Mucosa of descending colon (tissue), 3 donors: Measurements from ENCODE around the gene RIBC2. TPM values are rescaled to one million over a fixed set of nuclear protein-coding genes. Genes with fewer than 3 reads are reported as not detected.

Source experiments
- ATAC-seq: fragments of 200-7000 bp; cut with Tn5 transposase; one replicate; pipeline ENCODE4 v1.9.1; 2020; ENCODE audit warnings: mild to moderate bottlenecking, moderate library complexity
- DNase-seq, 3 donors: peaks; one replicate each; pipeline ENCODE4 v3.0.0-alpha.2; 2020
- H3K36me3 ChIP-seq: fragments of 200-600 bp; one replicate; pipeline ENCODE4 v1.8.0; 2021; ENCODE audit warnings: low read depth, mild to moderate bottlenecking
- H3K4me1 ChIP-seq: fragments of 200-600 bp; one replicate; pipeline ENCODE4 v1.8.0; 2021; ENCODE audit warnings: low read depth, mild to moderate bottlenecking
- H3K4me3 ChIP-seq: fragments of 200-600 bp; one replicate; pipeline ENCODE4 v1.8.0; 2021; ENCODE audit warnings: mild to moderate bottlenecking
- H3K9me3 ChIP-seq: fragments of 200-600 bp; one replicate; pipeline ENCODE4 v1.8.0; 2021; ENCODE audit warnings: mild to moderate bottlenecking
- intact Hi-C, 2 donors: fragments of 100-400 bp; cut with DNase I in 1 of 2; cut with micrococcal nuclease in 1 of 2; formaldehyde crosslinking; loops; one replicate each; pipeline versions ENCODE4 v1.11.0 to v1.11.1; 2022; cut with DNase I, micrococcal nuclease
- total RNA-seq, 3 donors: library from RNA; stranded (reverse); fragmentation: NEBNext Ultra II Directional in 2 of 3; extraction: Animal tissue kit (Norgen Biotek cat#: 25700) in 2 of 3; gene quantifications; one replicate each; pipeline versions ENCODE4 v1.2.1 to v1.2.4, GENCODE V29; 2021 to 2023
- TF ChIP-seq, protein P1 (sequence below): fragments of 200-600 bp; IDR thresholded peaks from one replicate; pipeline ENCODE4 v1.8.0; 2022; ENCODE audit warnings: antibody characterized with exemption, mild to moderate bottlenecking
- donor health status: DM: no; HTN: no; CAD: no; lungs with moderate emphysema.
- donor health status: DM: no; HTN: no; CAD: no.
- donor health status: DM: no; HTN: yes; CAD: no.

RIBC2 gene
- total RNA-seq, 3 donors from 2014 or later: 0.41 to 2.6 (median 1.6) TPM

DNA sequence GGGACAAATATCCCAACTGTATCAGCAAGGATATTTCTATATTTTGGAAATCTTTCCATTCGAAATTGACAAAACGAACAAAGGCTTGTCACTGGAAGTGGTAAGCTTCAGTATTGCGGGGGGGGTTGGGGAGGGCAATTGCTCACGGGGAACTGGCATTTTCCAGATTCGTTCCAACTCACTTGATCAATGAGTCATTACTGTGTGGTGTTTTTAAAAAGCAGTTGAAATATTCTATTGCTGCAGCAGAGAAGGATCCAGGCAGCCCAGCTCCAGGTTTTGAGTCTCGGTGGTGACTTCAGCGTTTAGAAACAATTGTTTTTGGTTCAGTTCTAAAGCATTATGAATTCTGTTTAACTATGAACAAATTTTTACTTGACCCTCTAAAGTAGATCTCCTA is 55.4 kb downstream of the RIBC2 start:
- Histone ChIP-seq H3K4me3 (no peak overlapping the region), H3K36me3 (no peaks in the 10 kb centered on the region), H3K9me3 (no peaks in the 10 kb centered on the region), H3K4me1 (no peaks in the 10 kb centered on the region)
- DNase-seq (no peak), ATAC-seq (no peak)
- intact Hi-C loops: no loop called here
- TF ChIP-seq, protein P1, sequence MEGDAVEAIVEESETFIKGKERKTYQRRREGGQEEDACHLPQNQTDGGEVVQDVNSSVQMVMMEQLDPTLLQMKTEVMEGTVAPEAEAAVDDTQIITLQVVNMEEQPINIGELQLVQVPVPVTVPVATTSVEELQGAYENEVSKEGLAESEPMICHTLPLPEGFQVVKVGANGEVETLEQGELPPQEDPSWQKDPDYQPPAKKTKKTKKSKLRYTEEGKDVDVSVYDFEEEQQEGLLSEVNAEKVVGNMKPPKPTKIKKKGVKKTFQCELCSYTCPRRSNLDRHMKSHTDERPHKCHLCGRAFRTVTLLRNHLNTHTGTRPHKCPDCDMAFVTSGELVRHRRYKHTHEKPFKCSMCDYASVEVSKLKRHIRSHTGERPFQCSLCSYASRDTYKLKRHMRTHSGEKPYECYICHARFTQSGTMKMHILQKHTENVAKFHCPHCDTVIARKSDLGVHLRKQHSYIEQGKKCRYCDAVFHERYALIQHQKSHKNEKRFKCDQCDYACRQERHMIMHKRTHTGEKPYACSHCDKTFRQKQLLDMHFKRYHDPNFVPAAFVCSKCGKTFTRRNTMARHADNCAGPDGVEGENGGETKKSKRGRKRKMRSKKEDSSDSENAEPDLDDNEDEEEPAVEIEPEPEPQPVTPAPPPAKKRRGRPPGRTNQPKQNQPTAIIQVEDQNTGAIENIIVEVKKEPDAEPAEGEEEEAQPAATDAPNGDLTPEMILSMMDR: no peak

DNA sequence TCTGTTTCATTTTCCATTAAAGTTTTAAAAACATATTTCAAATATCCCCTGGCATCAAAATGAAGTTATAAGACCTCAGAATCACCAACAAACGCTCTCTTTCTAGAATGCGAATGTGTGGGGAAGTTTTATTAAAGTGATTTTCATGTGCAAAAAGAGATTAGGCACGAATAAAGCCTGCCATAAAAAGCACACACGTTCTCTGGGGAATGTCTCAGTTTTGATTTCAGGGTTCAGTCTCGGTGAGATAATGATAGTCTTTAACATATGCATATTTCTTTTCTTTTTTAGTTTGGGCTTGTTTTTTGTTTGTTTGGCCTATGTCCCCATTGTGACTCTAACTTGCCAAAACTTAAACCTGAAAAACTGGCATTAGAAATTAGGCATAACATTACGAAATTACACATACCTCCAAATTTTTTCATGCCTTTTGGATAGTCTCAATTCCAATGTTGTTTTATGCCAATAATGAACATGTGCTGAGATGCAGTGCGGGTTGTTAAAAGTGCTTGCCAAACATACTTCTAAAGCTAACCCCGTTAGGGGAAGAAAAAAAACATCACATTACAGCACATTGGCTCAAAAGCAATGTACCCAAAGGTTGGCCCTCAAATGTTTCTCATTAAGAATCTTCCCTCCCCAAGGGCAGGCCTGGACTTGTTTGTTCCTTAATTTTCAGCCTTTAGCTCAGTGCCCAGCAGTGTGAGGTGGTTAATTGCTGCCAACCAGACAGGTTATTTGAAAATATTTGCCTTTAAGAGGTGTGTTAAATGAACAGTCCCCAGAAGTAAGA is 56.0 kb downstream of the RIBC2 start:
- Histone ChIP-seq H3K4me3 (no peak overlapping the region), H3K9me3 (no peaks in the 10 kb centered on the region), H3K4me1 (no peaks in the 10 kb centered on the region), H3K36me3 (no peaks in the 10 kb centered on the region)
- DNase-seq (no peak), ATAC-seq (no peak)
- TF ChIP-seq, protein P1: no peak
- intact Hi-C loops: no loop called here

DNA sequence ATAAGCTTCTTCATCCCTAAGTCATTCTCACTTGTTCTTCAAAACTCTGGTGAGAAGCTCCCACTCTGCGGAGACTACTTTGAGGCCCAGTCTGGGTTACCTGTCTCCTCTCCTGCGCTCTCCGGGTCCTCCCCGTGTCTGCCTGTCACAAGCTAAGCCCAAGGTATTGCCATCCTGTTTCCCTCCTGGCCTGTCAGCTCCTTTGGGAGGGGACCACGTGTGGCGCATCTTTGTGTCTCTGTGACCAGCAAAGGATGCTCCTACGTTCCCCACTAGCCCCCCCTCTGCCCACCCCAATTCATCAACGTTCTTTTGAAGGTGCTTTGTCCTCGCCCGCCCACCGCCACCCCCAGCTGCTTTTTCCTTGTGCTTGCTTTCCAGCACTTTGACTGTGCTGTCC is 57.4 kb downstream of the RIBC2 start:
- Histone ChIP-seq H3K4me1 (no peaks in the 10 kb centered on the region), H3K4me3 (no peak overlapping the region), H3K36me3 (no peaks in the 10 kb centered on the region), H3K9me3 (no peaks in the 10 kb centered on the region)
- intact Hi-C loops: no loop called here
- TF ChIP-seq, protein P1: no peak
- DNase-seq (no peak), ATAC-seq (no peak)

DNA sequence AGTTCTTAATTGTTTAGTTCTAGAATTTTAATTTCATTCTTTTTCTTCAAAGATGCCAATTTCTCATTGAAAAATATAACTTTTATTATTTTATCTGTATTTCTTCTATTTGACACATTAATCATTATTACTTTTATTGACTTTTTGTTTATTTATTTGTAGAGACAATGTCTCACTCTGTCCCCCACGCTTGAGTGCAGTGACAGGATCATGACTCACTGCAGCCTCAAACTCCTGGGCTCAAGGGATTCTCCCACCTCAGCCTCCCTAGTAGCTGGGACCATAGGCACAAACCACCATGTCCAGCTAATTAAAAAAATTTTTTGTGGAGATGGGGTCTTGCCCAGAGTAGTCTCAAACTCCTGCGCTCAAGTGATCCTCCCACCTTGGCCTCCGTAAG is 58.9 kb downstream of the RIBC2 start:
- H3K9me3 ChIP-seq: no peaks in the 10 kb centered on the region
- ATAC-seq: no peak

DNA sequence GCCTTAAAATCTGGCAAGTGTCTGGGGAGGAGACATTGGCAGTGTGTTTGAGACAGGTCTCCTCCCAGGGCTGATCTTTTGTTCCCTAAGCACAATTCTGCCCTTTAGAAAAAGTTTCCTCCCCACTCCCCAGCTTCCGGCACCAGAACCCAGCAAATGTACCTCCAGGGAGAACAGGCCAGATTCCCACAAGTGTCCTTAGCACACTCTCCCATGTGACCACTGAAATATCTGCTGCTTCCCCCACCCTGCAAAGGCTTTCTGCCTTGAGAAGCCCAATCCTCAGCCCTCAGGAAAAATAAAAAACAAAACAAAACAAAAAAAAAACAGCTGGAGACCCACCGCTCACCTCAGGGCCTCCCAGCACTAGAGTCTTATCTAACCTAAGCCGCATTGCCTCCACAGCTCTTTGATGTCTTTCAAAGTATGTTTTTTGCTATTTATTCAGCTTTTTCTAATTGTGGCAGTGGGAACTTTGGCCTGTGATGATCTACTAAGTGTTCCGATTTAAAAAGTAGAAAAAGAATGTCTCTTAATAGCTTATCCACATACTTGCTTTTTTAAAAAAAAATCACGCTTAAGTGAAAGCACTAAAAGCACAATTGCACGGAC is 60.2 kb downstream of the RIBC2 start:
- TF ChIP-seq, protein P1: no peak
- ATAC-seq: no peak

More for the DNA sequence above, 58.9 kb downstream of the RIBC2 start:
- intact Hi-C loops: no loop called here
- TF ChIP-seq, protein P1: no peak
- no peak for DNase-seq
- H3K36me3 ChIP-seq: no peaks in the 10 kb centered on the region
- H3K4me3 ChIP-seq: no peak overlapping the region
- H3K4me1 ChIP-seq: no peaks in the 10 kb centered on the region

More for the DNA sequence above, 60.2 kb downstream of the RIBC2 start:
- intact Hi-C loops: no loop called here
- Histone ChIP-seq H3K4me3 (no peak overlapping the region), H3K9me3 (no peaks in the 10 kb centered on the region), H3K36me3 (no peaks in the 10 kb centered on the region), H3K4me1 (no peaks in the 10 kb centered on the region)
- no peak for DNase-seq
